C1 segment of cervical spinal cord (tissue), 14 donors: Measurements from ENCODE around the gene AOX1.
"Not testable (repeated sequence)": the region's sequence is repeated elsewhere in the genome, so short reads cannot be mapped to it uniquely, and the experiment has no call there.

Experiments
- DNase-seq, 14 donors: peaks; one replicate each; lab custom pipeline; 2025; lab: John Stamatoyannopoulos, UW

The AOX1 gene

GRCh38 chr2:200665626-200666453 lies 80.0 kb downstream of the AOX1 start:
- no peak for DNase-seq

GRCh38 chr2:200667413-200667812 lies 81.6 kb downstream of the AOX1 start:
- DNase-seq, result no peak

- no peak for DNase-seq
These were observed 82.7 kb downstream of the AOX1 start for GRCh38 chr2:200668478-200668877.

DNA sequence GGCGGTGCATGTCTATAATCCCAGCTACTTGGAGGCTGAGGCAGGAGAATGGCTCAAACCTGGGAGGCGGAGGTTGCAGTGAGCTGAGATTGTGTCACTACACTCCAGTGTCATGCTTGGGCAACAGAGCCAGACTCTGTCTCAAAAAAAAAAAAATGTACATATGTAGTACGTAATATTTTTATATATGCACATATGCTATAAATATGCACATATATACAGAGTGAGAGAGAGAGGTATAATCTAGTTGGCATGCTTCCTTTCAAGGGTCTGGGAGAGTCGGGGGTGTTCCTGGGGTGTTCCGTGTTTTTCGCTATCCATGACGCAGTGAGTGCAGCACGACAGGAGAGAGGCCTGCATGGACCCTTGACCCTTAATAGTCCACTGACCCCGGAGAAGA lies 83.5 kb downstream of the AOX1 start:
- DNase-seq, result no peak

DNA sequence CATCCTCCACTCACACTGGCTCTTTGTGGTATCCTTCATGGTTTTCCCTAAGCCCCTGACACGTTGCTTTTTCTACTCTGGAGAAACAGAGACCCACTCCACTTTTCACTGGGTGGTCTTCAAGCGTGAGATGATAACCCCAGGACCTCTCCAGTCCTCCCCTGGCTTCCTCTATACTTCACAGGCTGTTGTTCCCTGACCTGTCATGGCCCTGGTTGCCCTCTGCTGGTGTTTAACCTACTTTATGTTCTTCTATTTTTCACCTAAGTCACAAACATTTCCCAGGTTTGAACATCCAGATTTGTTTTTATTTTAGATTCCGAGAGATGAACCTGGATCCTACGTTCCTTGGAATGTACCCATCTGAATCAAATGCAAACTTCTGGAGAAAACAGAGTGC lies 84.5 kb downstream of the AOX1 start:
- DNase-seq, result no peak

DNA sequence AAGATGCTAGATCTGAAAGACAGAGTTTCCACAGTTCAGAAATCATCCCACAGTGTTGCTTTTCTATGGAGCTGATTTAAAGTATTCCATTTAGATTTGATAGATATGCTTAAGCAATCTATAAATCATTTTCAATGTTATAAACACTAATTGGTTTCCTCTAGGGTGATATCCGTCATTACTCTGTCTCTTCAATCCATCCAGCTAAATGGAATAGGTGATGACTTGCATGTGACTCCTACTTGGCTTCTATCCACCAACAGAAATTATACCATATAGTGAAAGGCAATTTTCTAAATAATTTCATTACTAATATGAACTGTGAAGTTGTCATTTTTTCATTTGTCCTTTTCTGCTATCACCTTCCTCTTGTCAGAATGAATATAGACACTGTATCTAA lies 84.9 kb downstream of the AOX1 start:
- no peak for DNase-seq

DNA sequence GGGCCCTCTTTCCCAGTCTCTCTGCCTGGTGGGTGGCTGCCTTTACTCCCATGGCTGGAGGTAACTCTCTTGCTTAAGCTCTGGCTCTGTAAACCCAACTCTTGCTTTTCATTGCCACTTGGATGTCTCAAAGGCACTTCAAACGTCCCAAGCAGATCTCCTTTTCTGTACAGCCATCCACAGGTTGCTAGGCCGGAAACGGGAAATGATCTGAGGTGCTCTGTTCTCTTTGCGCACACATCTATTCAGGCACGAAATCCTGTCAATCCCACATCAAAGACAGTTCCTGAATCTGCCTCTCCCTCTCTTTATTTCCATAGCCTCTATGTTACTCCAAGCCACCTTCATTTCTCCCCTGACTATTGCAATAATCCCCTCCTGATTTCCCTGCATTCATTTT lies 87.4 kb downstream of the AOX1 start:
- DNase-seq, result no peak

DNA sequence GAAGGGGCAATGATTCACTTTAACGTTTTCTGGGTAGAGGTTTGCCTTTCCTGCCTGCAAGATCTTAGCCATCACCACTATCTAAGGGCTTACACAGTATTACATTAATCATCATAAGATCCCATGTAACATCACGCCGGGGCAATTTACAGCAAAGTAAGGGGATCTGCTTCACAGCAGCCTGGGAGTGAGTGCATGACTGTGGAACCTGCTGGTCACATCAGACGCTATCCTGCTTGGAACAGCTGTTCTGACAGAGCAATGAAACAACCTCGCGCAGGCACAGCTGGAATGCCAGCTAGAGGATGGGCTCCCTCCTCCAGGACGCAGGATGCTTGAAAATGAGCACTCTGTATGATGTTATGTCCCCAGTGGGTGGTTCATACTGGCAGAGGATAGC lies 89.0 kb downstream of the AOX1 start:
- no peak for DNase-seq

- DNase-seq, result no peak
These were observed 91.4 kb downstream of the AOX1 start for GRCh38 chr2:200677171-200677570.

- no peak for DNase-seq
These were observed 92.1 kb downstream of the AOX1 start for GRCh38 chr2:200677721-200678532.

- DNase-seq, result no peak
These were observed 93.3 kb downstream of the AOX1 start for GRCh38 chr2:200679127-200679526.

- no peak for DNase-seq
These were observed 93.7 kb downstream of the AOX1 start for GRCh38 chr2:200679535-200679934.

DNA sequence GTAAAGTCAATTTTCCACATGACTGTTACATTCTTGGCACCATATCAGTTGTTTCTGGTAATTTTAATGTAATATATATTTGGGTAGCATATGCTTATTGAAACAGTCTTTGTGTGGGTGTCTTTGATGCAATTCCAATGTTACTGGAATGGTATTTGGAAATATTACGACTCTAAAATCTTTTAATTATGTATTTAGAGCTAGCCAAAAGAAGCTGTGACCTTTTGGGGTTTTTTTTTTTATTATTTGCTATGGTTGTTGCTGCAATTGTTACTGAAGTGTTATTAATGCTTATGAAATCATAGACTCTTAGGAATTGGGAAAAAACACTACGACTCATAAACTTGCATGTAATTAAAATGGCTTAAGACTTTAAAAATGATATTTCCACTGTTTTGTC lies 95.9 kb downstream of the AOX1 start:
- DNase-seq, result no peak

GRCh38 chr2:200682407-200682806 lies 96.6 kb downstream of the AOX1 start:
- DNase-seq, result not testable (repeated sequence)

- DNase-seq, result no peak
These were observed 102.4 kb downstream of the AOX1 start for GRCh38 chr2:200687922-200688920.

GRCh38 chr2:200689115-200689514 lies 103.3 kb downstream of the AOX1 start:
- DNase-seq, result no peak

GRCh38 chr2:200693836-200694470 lies 108.1 kb downstream of the AOX1 start:
- no peak for DNase-seq

GRCh38 chr2:200695191-200695590 lies 109.4 kb downstream of the AOX1 start:
- no peak for DNase-seq

DNA sequence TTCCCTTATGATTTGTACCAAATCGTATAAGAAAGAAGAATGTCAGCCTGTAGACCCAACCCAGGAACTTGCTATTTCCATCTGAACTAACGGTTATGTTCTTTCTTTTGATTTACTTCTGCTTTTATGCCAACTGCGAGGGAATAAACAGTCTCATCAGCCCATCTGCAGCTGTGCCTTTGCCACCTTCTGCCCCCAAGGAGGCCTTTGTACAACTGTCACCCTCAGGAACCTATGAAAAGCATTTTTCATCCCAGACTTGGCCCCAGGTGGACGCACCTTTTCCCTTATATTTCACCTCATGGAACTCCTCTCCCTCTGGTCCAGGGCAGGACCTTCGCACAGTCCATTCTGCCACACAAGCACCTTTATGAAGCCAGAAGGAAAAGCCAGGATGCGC lies 109.8 kb downstream of the AOX1 start:
- no peak for DNase-seq

- DNase-seq, result no peak
These were observed 112.4 kb downstream of the AOX1 start for GRCh38 chr2:200698217-200698616.

DNA sequence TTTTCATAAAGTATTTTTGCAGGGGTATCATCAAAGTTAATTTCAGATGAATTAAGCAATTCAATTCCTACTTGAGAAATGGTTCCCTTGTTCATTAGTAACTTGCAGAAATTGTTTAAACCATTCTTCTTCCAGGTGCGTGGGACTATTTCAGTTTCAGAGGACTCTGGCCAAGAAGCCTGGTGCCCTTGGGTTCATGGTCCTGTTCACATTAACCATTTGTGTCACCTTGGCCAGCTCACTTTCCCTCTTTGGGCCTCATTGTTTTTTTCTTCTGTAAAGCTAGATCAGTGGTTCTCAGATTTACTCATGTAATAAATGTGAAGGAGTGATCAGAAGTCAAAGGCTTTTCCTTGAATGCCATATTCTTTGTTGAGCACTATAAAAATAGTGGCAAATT lies 113.5 kb downstream of the AOX1 start:
- no peak for DNase-seq
